ENCODE results near the gene CECR2.
"Not testable (repeated sequence)": the region's sequence is repeated elsewhere in the genome, so short reads cannot be mapped to it uniquely, and the experiment has no call there.

The CECR2 gene

DNA sequence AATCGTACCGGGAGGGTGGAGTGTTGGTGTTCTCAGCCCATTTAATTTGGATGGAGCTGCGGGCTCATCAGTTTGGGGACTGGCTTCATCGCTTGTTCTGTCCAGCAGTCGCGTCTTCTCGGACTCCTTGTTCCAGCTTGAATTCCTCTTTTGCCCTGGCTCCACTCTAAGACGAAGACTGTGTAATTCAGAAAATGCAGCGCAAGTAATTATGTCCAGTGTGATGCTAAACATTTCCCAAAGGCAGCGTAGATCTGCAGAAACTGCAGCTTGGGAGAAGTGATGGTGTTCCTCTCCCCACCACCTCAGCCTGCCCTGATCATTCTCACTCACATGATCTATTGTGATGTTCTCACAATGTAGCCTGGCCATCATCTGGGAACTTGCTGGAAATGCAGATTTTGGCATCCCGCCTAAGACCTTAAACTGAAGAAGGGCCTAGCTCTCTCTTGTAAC, 194.7 kb downstream of the CECR2 start:
- TF ChIP-seq, protein P1, sequence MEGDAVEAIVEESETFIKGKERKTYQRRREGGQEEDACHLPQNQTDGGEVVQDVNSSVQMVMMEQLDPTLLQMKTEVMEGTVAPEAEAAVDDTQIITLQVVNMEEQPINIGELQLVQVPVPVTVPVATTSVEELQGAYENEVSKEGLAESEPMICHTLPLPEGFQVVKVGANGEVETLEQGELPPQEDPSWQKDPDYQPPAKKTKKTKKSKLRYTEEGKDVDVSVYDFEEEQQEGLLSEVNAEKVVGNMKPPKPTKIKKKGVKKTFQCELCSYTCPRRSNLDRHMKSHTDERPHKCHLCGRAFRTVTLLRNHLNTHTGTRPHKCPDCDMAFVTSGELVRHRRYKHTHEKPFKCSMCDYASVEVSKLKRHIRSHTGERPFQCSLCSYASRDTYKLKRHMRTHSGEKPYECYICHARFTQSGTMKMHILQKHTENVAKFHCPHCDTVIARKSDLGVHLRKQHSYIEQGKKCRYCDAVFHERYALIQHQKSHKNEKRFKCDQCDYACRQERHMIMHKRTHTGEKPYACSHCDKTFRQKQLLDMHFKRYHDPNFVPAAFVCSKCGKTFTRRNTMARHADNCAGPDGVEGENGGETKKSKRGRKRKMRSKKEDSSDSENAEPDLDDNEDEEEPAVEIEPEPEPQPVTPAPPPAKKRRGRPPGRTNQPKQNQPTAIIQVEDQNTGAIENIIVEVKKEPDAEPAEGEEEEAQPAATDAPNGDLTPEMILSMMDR (IDR thresholded peaks at IDR 0.05; ENCODE audit: low read depth, low read length) = no peak
- no peak for DNase-seq (ENCODE audit: extremely low read depth, low read depth)

DNA sequence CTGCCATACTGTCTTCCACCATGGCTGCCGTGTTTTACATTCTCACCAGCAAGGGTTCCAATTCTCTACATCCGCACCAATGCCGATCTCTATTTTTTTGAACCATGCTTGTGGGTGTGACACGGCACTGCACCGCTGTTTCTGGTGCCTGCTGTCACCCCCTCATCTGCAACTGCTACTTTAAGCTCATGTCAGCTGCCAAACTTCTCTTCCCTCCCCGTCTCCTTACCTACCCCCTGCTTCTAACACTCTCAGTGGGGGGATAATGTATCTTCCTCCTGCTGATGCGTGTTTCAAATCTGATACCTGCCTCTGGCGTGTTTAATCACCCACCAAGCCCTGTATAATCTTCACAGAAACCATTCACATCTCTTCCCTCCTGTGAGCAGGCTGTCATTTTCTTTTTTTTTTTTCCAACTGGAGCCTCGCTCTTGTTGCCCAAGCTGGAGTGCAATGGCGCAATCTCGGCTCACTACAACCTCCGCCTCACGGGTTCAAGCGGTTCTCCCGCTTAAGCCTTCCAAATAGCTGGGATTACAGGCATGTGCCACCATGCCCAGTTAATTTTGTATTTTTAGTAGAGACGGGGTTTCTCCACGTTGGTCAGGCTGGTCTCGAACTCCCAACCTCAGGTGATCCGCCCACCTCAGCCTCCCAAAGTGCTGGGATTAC, 196.9 kb downstream of the CECR2 start:
- DNase-seq (ENCODE audit: extremely low read depth, low read depth) = not testable (repeated sequence)

DNA sequence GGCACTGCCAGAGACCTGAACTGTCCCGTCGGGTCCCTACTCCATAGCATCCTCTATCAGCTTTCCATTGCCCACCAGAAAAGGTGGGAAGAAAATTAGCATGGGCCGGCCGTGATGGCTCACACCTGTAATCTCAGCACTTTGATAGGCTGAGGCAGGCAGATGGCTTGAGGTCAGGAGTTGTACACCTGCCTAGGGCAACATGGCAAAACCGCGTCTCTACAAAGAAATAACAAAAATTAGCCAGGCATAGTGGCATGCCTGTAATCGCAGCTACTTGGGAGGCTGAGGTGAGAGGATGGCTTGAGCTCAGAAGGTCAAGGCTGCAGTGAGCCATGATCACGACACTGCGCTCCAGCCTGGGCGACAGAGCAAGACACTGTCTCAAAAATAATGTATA, 197.5 kb downstream of the CECR2 start:
- no peak for DNase-seq (ENCODE audit: extremely low read depth, low read depth)
- TF ChIP-seq, protein P1 (IDR thresholded peaks at IDR 0.05; ENCODE audit: low read depth, low read length) = no peak

DNA sequence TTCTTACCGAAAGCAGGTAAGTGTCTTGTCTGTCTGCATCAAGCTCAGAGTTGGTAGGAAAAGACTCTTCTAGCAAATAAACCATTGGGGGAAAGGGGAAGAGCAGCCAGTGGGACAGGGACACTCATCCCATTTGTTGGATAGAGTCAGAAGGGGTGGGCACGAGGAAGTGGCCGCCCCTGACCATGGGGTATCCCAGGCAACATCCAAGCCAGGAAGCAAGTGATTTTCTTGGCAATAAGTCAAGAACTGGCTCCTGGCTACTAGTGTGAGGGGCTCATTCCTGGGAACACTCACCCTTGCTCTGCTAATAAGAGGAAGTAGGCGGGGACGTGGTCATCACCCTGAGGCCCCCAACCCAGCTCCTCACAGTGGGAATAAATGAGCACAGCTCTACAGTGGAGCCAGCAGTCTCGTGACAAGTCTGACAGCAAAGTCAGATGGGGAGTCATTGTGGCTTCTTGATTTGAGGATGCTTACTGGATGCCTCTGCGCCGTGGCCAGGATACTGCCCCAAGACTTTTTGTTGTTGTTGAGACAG, 200.8 kb downstream of the CECR2 start:
- TF ChIP-seq, protein P1 (IDR thresholded peaks at IDR 0.05; ENCODE audit: low read depth, low read length) = no peak
- no peak for DNase-seq (ENCODE audit: extremely low read depth, low read depth)

DNA sequence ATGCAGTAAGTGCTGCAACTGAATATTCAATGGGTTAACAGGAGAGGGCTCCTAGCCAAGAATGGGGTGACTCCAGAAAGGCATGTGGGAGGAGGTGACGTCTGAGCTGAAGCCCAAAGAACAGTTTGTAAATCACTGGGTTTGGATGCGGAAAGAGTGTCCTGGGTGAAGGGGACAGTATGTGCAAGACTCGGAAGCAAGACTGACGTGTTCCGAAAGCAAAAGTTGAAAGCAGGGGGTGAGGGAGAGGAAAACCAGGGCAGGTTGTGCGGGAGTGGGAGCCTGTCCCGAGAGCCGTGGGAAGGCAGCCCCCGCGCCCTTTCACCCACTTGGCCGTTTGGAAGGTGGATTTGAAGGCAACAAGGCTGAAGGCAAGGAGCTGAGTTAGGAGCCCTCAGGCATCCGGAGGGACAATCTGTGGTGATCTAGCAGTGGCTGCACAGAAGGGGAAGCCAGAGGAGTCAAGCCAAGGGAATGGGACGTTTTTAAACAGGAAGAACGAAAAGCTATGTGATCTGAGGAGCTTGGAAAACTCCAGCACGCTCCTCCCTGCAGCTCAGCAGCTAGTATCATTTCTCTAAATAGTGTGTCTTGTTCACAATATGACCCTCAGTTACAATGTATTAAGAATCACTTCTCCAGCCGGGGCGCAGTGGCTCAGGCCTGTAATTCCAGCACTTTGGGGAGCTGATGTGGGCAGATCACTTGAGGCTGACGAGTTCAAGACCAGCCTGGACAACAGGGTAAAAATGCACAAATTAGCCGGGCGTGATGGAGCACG, 201.8 kb downstream of the CECR2 start:
- no peak for DNase-seq (ENCODE audit: extremely low read depth, low read depth)
- TF ChIP-seq, protein P1 (IDR thresholded peaks at IDR 0.05; ENCODE audit: low read depth, low read length) = no peak

DNA sequence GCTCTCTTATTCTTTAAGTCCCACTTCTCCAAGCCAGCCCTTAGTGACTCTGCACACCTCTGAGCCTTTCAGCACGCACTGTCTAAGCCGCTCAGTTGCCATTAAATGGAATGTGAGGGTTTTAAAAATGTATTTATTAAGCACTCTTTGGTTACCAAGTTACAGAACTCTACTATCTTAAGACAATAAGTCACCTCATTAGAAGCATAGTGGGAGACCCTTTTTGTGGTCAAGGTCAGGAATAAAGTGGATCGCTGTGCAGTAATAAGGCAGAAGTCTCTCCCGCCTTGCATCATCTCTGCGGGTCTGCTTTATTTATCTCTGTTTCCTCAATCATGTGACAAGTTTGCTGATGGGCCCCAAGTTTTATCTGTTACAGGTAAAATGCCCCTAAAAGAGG, 205.9 kb downstream of the CECR2 start:
- DNase-seq (ENCODE audit: extremely low read depth, low read depth) = no peak

DNA sequence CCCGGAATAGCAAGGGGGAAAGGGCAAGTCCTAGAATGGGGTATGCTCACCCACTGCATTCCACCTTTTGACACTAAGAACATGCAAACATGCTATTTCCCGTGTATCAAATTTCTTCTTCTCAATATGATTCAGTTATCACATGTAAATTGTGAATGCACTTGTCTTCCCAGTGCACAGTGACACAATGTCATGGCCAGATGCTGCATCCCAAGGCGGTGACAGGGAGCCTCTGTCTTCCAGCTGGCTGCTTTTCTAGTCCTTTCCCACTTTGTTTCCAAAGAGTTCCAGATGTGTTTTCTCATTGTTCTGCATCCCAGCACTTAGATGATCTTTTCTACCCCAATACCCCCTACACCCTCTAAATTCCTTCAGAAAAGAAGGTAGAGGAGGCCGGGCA, 206.4 kb downstream of the CECR2 start:
- TF ChIP-seq, protein P1 (IDR thresholded peaks at IDR 0.05; ENCODE audit: low read depth, low read length) = no peak
- no peak for DNase-seq (ENCODE audit: extremely low read depth, low read depth)

More for the DNA sequence above, 205.9 kb downstream of the CECR2 start:
- TF ChIP-seq, protein P1 (IDR thresholded peaks at IDR 0.05; ENCODE audit: low read depth, low read length) = no peak

All from AG09319 (cell line).